Ishikawa (cell line): ENCODE results near the gene PAPLN.

ENCODE experiments used
- CEBPB ChIP-seq: IDR thresholded peaks from 2 replicates; pipeline ENCODE4 v1.6.1; 2012
- CREB1 ChIP-seq: IDR thresholded peaks from 2 replicates; pipeline ENCODE4 v1.6.1; 2012; ENCODE audit warnings: low read depth
- EGR1 ChIP-seq: IDR thresholded peaks from 2 replicates; pipeline ENCODE4 v1.6.1; 2012
- RAD21 ChIP-seq: IDR thresholded peaks from 2 replicates; pipeline ENCODE4 v1.6.1; 2012; ENCODE audit warnings: low read depth
- YY1 ChIP-seq: IDR thresholded peaks from 2 replicates; pipeline ENCODE4 v1.6.1; 2012; ENCODE audit warnings: low read depth

GRCh38 chr14:73188501-73188911, 48.8 kb upstream of the PAPLN start:
- no peak for TF ChIP-seq RAD21
- no peak for TF ChIP-seq YY1
- TF ChIP-seq CREB1, result no peak
- no peak for TF ChIP-seq EGR1
- no peak for TF ChIP-seq CEBPB
